IMR-90 (cell line): ENCODE measurements around the gene ATXN10. TPM values are rescaled to one million over a fixed set of nuclear protein-coding genes. Genes with fewer than 3 reads are reported as not detected.

ENCODE experiments used
- ATAC-seq: fragments of 200-7000 bp; cut with Tn5 transposase; 2 replicates; pipeline ENCODE4 v1.9.1; 2020; ENCODE audit warnings: low read depth, mild to moderate bottlenecking, moderate library complexity
- BruUV-seq: library from RNA; stranded (reverse); fragments of 400-500 nt; replicated peaks from 2 replicates; lab custom pipeline; 2021; lab: Mats Ljungman, UMichigan
- CTCF ChIA-PET: fragments of 300-600 bp; formaldehyde crosslinking; extraction: SDS; loops from one replicate; lab custom pipeline; 2021; ENCODE audit warnings: antibody characterized with exemption; lab: Yijun Ruan, JAX
- POLR2A ChIA-PET: fragments of 300-600 bp; sonication (Branson Sonifier 250); formaldehyde crosslinking; loops from one replicate; lab custom pipeline; 2022; ENCODE audit warnings: antibody characterized with exemption; ENCODE audit not compliant: unreplicated experiment; lab: Charles Lee
- DNase-seq: peaks from one replicate; pipeline ENCODE4 v3.0.0; 2013
- H2AFZ ChIP-seq: replicated peaks from 2 replicates; pipeline ENCODE3; 2013; ENCODE audit warnings: low read length, mild to moderate bottlenecking; ENCODE audit not compliant: poor library complexity
- H2AK5ac ChIP-seq: 2 replicates; pipeline ENCODE4 v1.6.1; 2013; ENCODE audit warnings: low read depth, low read length, inconsistent platforms
- H2AK9ac ChIP-seq: replicated peaks from 2 replicates; pipeline ENCODE3; 2013; ENCODE audit warnings: mild to moderate bottlenecking, low read depth, low read length, moderate library complexity; ENCODE audit not compliant: poor library complexity
- H2BK120ac ChIP-seq: 2 replicates; pipeline ENCODE4 v1.6.1; 2013; ENCODE audit warnings: low read depth, low read length, inconsistent platforms
- H2BK15ac ChIP-seq: 3 replicates; pipeline ENCODE4 v1.6.1; 2013; ENCODE audit warnings: low read depth, low read length, inconsistent platforms
- H2BK20ac ChIP-seq: 2 replicates; pipeline ENCODE4 v1.6.1; 2013; ENCODE audit warnings: low read depth, mild to moderate bottlenecking, inconsistent platforms, low read length, moderate library complexity
- H2BK5ac ChIP-seq: 2 replicates; pipeline ENCODE4 v1.6.1; 2013; ENCODE audit warnings: mild to moderate bottlenecking, low read depth, low read length, inconsistent platforms; ENCODE audit not compliant: poor library complexity, severe bottlenecking
- H3K14ac ChIP-seq: replicated peaks from 2 replicates; pipeline ENCODE4 v1.6.1; 2013; ENCODE audit warnings: low read depth, low read length, inconsistent platforms
- H3K18ac ChIP-seq: 2 replicates; pipeline ENCODE4 v1.6.1; 2013; ENCODE audit warnings: low read depth, low read length, control low read depth
- H3K23ac ChIP-seq: 2 replicates; pipeline ENCODE4 v1.6.1; 2013; ENCODE audit warnings: low read depth, low read length, inconsistent platforms
- H3K27ac ChIP-seq: 2 replicates; pipeline ENCODE4 v1.5.1; 2013; ENCODE audit warnings: mild to moderate bottlenecking, control low read depth, low read length; ENCODE audit not compliant: insufficient read depth
- H3K27me3 ChIP-seq: 2 replicates; pipeline ENCODE4 v1.6.1; 2013; ENCODE audit warnings: low read length; ENCODE audit not compliant: control insufficient read depth, insufficient read depth
- H3K36me3 ChIP-seq: 2 replicates; pipeline ENCODE4 v1.6.1; 2013; ENCODE audit warnings: low read length, mixed read lengths; ENCODE audit not compliant: control insufficient read depth, insufficient read depth
- H3K4ac ChIP-seq: 2 replicates; pipeline ENCODE4 v1.6.1; 2013; ENCODE audit warnings: low read depth, low read length, inconsistent platforms
- H3K4me1 ChIP-seq: 2 replicates; pipeline ENCODE4 v1.6.1; 2013; ENCODE audit warnings: low read length, mixed read lengths; ENCODE audit not compliant: control insufficient read depth, insufficient read depth
- H3K4me2 ChIP-seq: 2 replicates; pipeline ENCODE4 v1.6.1; 2013; ENCODE audit warnings: low read depth, mild to moderate bottlenecking, control low read depth, low read length, moderate library complexity
- H3K4me3 ChIP-seq: 2 replicates; pipeline ENCODE4 v1.5.1; 2013; ENCODE audit warnings: low read depth, mild to moderate bottlenecking, control low read depth, low read length, moderate library complexity; ENCODE audit not compliant: insufficient read depth
- H3K56ac ChIP-seq: 2 replicates; pipeline ENCODE4 v1.6.1; 2013; ENCODE audit warnings: low read length, inconsistent platforms; ENCODE audit not compliant: insufficient read depth; ENCODE audit errors: extremely low read depth
- H3K79me1 ChIP-seq, 2 experiments: 2 replicates each; pipeline ENCODE4 v1.6.1; 2013; ENCODE audit warnings: low read length in 2 of 2, inconsistent platforms in 1 of 2, low read depth in 1 of 2
- H3K9ac ChIP-seq: 2 replicates; pipeline ENCODE4 v1.6.1; 2013; ENCODE audit warnings: low read depth, low read length, control low read depth
- H3K9me1 ChIP-seq: 2 replicates; pipeline ENCODE4 v1.6.1; 2013; ENCODE audit warnings: low read length, inconsistent platforms; ENCODE audit not compliant: insufficient read depth
- H3K9me3 ChIP-seq: 2 replicates; pipeline ENCODE4 v1.6.1; 2013; ENCODE audit warnings: low read length; ENCODE audit not compliant: control insufficient read depth, insufficient read depth
- H4K20me1 ChIP-seq: 2 replicates; pipeline ENCODE4 v1.6.1; 2013; ENCODE audit warnings: low read length, inconsistent platforms; ENCODE audit not compliant: insufficient read depth
- H4K5ac ChIP-seq: 2 replicates; pipeline ENCODE4 v1.6.1; 2013; ENCODE audit warnings: mild to moderate bottlenecking, low read depth, low read length, control low read depth
- H4K8ac ChIP-seq, 2 experiments: 2 replicates each; pipeline ENCODE4 v1.6.1; 2013; ENCODE audit warnings: low read depth in 2 of 2, low read length in 2 of 2, control low read depth in 1 of 2, inconsistent platforms in 1 of 2
- H4K91ac ChIP-seq: 2 replicates; pipeline ENCODE4 v1.6.1; 2013; ENCODE audit warnings: low read depth, low read length, inconsistent platforms; ENCODE audit not compliant: insufficient read depth
- BHLHE40 ChIP-seq: fragments of 150-350 bp; IDR thresholded peaks from 2 replicates; pipeline ENCODE4 v1.6.1; 2016; ENCODE audit warnings: mild to moderate bottlenecking, low read depth, low read length
- MXI1 ChIP-seq: IDR thresholded peaks from 2 replicates; pipeline ENCODE4 v1.6.1; 2012; ENCODE audit warnings: low read depth, mild to moderate bottlenecking, low read length, moderate library complexity, borderline replicate concordance
- RAD21 ChIP-seq: IDR thresholded peaks from 2 replicates; pipeline ENCODE4 v1.6.1; 2012; ENCODE audit warnings: low read length, improper control_type of control experiment
- RCOR1 ChIP-seq: IDR thresholded peaks from 2 replicates; pipeline ENCODE4 v1.6.1; 2012; ENCODE audit warnings: mild to moderate bottlenecking, low read length, improper control_type of control experiment; ENCODE audit not compliant: insufficient replicate concordance
- USF2 ChIP-seq: fragments of 150-350 bp; IDR thresholded peaks from 2 replicates; pipeline ENCODE4 v1.6.1; 2017; ENCODE audit warnings: mild to moderate bottlenecking, antibody characterized with exemption, low read length, low read depth
- WGBS, 2 experiments: methylation state at CpG; one replicate each; pipeline versions ENCODE4 v1.1.5 to v1.1.7; 2013; ENCODE audit warnings: missing lambda C conversion rate in 2 of 2; ENCODE audit not compliant: insufficient read length in 1 of 2; ENCODE audit errors: extremely low coverage in 2 of 2; 5-methylcytosine and 5-hydroxymethylcytosine counted together
- dilution Hi-C: fragments of 300-500 bp; cut with HindIII; formaldehyde crosslinking; loops from one replicate; pipeline ENCODE4 v1.14.3; 2018; ENCODE audit warnings: low sequenced_read_pairs; ENCODE audit not compliant: unreplicated experiment
- in situ Hi-C: fragments of 300-500 bp; cut with MboI; formaldehyde crosslinking; loops from 3 replicates; pipeline ENCODE4 v1.14.3; 2019; ENCODE audit warnings: low sequenced_read_pairs, inconsistent platforms, mixed read lengths
- intact Hi-C: fragments of 100-400 bp; cut with micrococcal nuclease; formaldehyde crosslinking; loops from 2 replicates; pipeline ENCODE4 v1.10.0; 2022
- polyA plus RNA-seq, 3 experiments: library from polyadenylated mRNA; depleted of rRNA; stranded (reverse); fragments of >200 nt; gene quantifications; 2 replicates each; pipeline ENCODE4 v1.2.3, GENCODE V29; 2012; ENCODE audit warnings: low replicate concordance in 1 of 3
- total RNA-seq: library from RNA; depleted of rRNA; stranded (reverse); fragments of >200 nt; gene quantifications from 2 replicates; pipeline ENCODE4 v1.2.3, GENCODE V29; 2012

The ATXN10 gene
- total and polyA plus RNA-seq, 2 of the 4 experiments (the other 2 are of a cell fraction), result 116 to 231 TPM

GRCh38 chr22:45689211-45689610, 17.6 kb downstream of the ATXN10 start:
- Histone ChIP-seq H2BK120ac (peak overlapping the region; percentile 95), H2AK5ac (peak overlapping the region; percentile 87), H3K4me1 (peaks cover 35% of the 10 kb centered on the region), H3K27me3 (no peaks in the 10 kb centered on the region), H3K4ac (peak overlapping the region; percentile 96), H3K27ac (peak overlapping the region; percentile 74), H4K5ac (peak overlapping the region; percentile 73), H3K4me3 (no peak overlapping the region), H3K14ac (peak overlapping the region; percentile 84), H4K91ac (peak overlapping the region; percentile 93), H3K4me2 (peak overlapping the region; percentile 24; the same call in 1 of the 2 replicates), H3K79me1 (peaks cover 27 to 76% of the 10 kb centered on the region in 2 experiments), H3K56ac (peak overlapping the region; percentile 55), H2AFZ (no peak overlapping the region), H4K20me1 (peaks cover 27% of the 10 kb centered on the region), H2BK5ac (peak overlapping the region; percentile 96), H3K18ac (peak overlapping the region; percentile 85), H2BK15ac (peak overlapping the region; percentile 86; the same call in 2 of the 3 replicates), H2BK20ac (peak overlapping the region; percentile 86), H4K8ac (peak overlapping the region; percentile 73 to 80), H3K9me1 (peaks cover 30% of the 10 kb centered on the region), H3K9ac (peak overlapping the region; percentile 5; the same call in 1 of the 2 replicates), H3K36me3 (peaks cover 13% of the 10 kb centered on the region), H3K9me3 (no peaks in the 10 kb centered on the region), H2AK9ac (no peak overlapping the region), H3K23ac (peak overlapping the region; percentile 77)
- ATAC-seq (no peak; the same call in 1 of the 2 replicates), DNase-seq (no peak)
- ChIA-PET POLR2A (interaction anchor here (1.0 kb wide), 1 partner anchor 12 kb away, joined by 3 read pairs; no protein-coding TSS in a partner anchor), CTCF (interaction anchor here (0.6 kb wide), 1 partner anchor 11 kb away, joined by 3 read pairs; no protein-coding TSS in a partner anchor)
- in situ Hi-C loops (no loop called here), dilution Hi-C loops (no loop called here), intact Hi-C loops (no loop called here)
- TF ChIP-seq USF2, result no peak
- no peak for TF ChIP-seq RCOR1
- TF ChIP-seq RAD21, result no peak
- no peak for TF ChIP-seq MXI1
- no peak for TF ChIP-seq BHLHE40
- no CpG with 5 or more reads among the region's 1 CpG for WGBS, 2 experiments
- BruUV-seq, result no TSS peak
